ENCODE results near the gene HP.

Gene HP

GRCh38 chr16:72094266-72094610 is 39.9 kb downstream of the HP start:
- DNase-seq = peak; percentile 12 to 45 (median 30)
- peak overlapping the region; percentile 92 to 97 for H3K27ac ChIP-seq (ENCODE audit: insufficient read depth in 1 of 2, low read depth in 1 of 2, low read length in 2 of 2, poor library complexity in 1 of 2, severe bottlenecking in 2 of 2)
- ChIA-PET CTCF (interaction anchor here (0.9 kb wide), 1 partner anchor 27 kb away, joined by 3 read pairs; no protein-coding TSS in a partner anchor), POLR2A (no interaction called here)
- no peaks in the 10 kb centered on the region for H3K9me3 ChIP-seq (ENCODE audit: control extremely low read depth in 1 of 5, control insufficient read depth in 4 of 5, insufficient read depth in 2 of 5, low read depth in 1 of 5, low read length in 4 of 5)
- H3K4me1 ChIP-seq (ENCODE audit: control extremely low read depth in 1 of 4, control insufficient read depth in 4 of 4, insufficient read depth in 4 of 4, low read length in 3 of 4) = peaks cover 12 to 26% (median 20%) of the 10 kb centered on the region in 4 experiments
- 5% methylated on average over 11 of the region's 11 CpGs for WGBS (ENCODE audit: insufficient coverage)
- no peaks in the 10 kb centered on the region for H3K27me3 ChIP-seq (replicated peaks in 2 of 5; ENCODE audit: control insufficient read depth in 4 of 5, insufficient read depth in 5 of 5, low read length in 4 of 5)
- H3K4me3 ChIP-seq (ENCODE audit: control insufficient read depth in 1 of 7, extremely low read depth in 1 of 7, insufficient read depth in 4 of 7, low read depth in 2 of 7, low read length in 6 of 7) = peak overlapping the region; percentile 80 to 99 (median 94)
- H3K36me3 ChIP-seq (ENCODE audit: control insufficient read depth in 4 of 4, insufficient read depth in 4 of 4, low read length in 3 of 4) = peaks cover 13 to 48% (median 39%) of the 10 kb centered on the region in 4 experiments

GRCh38 chr16:72098936-72099335 is 44.6 kb downstream of the HP start:
- DNase-seq = no peak
- no peak overlapping the region for H3K4me3 ChIP-seq (ENCODE audit: control insufficient read depth in 1 of 7, extremely low read depth in 1 of 7, insufficient read depth in 4 of 7, low read depth in 2 of 7, low read length in 6 of 7)

GRCh38 chr16:72099377-72099818 is 45.1 kb downstream of the HP start:
- peaks cover 6 to 11% (median 7%) of the 10 kb centered on the region in 4 experiments for H3K4me1 ChIP-seq (ENCODE audit: control extremely low read depth in 1 of 4, control insufficient read depth in 4 of 4, insufficient read depth in 4 of 4, low read length in 3 of 4)
- H3K27me3 ChIP-seq (replicated peaks in 2 of 5; ENCODE audit: control insufficient read depth in 4 of 5, insufficient read depth in 5 of 5, low read length in 4 of 5) = no peaks in the 10 kb centered on the region
- H3K27ac ChIP-seq (ENCODE audit: insufficient read depth in 1 of 2, low read depth in 1 of 2, low read length in 2 of 2, poor library complexity in 1 of 2, severe bottlenecking in 2 of 2) = no peak overlapping the region
- DNase-seq = peak; percentile 67 to 84 (median 78)
- H3K9me3 ChIP-seq (ENCODE audit: control extremely low read depth in 1 of 5, control insufficient read depth in 4 of 5, insufficient read depth in 2 of 5, low read depth in 1 of 5, low read length in 4 of 5) = no peaks in the 10 kb centered on the region
- POLR2A ChIA-PET = no interaction called here
- H3K36me3 ChIP-seq (ENCODE audit: control insufficient read depth in 4 of 4, insufficient read depth in 4 of 4, low read length in 3 of 4) = peaks cover 27 to 85% (median 75%) of the 10 kb centered on the region in 4 experiments
- CTCF ChIA-PET = interaction anchor here (0.6 to 5.5 kb wide), 5 partner anchors 12 to 165 kb away, joined by 3 to 33 read pairs (median 3); partner anchors contain the start of gene HPR
- no peak overlapping the region for H3K4me3 ChIP-seq (ENCODE audit: control insufficient read depth in 1 of 7, extremely low read depth in 1 of 7, insufficient read depth in 4 of 7, low read depth in 2 of 7, low read length in 6 of 7)
- WGBS (ENCODE audit: insufficient coverage) = 89% methylated on average over 10 of the region's 12 CpGs

More at GRCh38 chr16:72098936-72099335, 44.6 kb downstream of the HP start:
- ChIA-PET POLR2A (no interaction called here), CTCF (interaction anchor here (1.5 to 5.5 kb wide), 2 partner anchors 31 to 34 kb away, joined by 3 to 33 read pairs; no protein-coding TSS in a partner anchor)
- no peaks in the 10 kb centered on the region for H3K9me3 ChIP-seq (ENCODE audit: control extremely low read depth in 1 of 5, control insufficient read depth in 4 of 5, insufficient read depth in 2 of 5, low read depth in 1 of 5, low read length in 4 of 5)
- H3K4me1 ChIP-seq (ENCODE audit: control extremely low read depth in 1 of 4, control insufficient read depth in 4 of 4, insufficient read depth in 4 of 4, low read length in 3 of 4) = peaks cover 6 to 15% (median 10%) of the 10 kb centered on the region in 4 experiments
- H3K36me3 ChIP-seq (ENCODE audit: control insufficient read depth in 4 of 4, insufficient read depth in 4 of 4, low read length in 3 of 4) = peaks cover 25 to 80% (median 70%) of the 10 kb centered on the region in 4 experiments
- no peaks in the 10 kb centered on the region for H3K27me3 ChIP-seq (replicated peaks in 2 of 5; ENCODE audit: control insufficient read depth in 4 of 5, insufficient read depth in 5 of 5, low read length in 4 of 5)
- no peak overlapping the region for H3K27ac ChIP-seq (ENCODE audit: insufficient read depth in 1 of 2, low read depth in 1 of 2, low read length in 2 of 2, poor library complexity in 1 of 2, severe bottlenecking in 2 of 2)
- WGBS (ENCODE audit: insufficient coverage) = 93% methylated on average over 14 of the region's 15 CpGs

GRCh38 chr16:72101195-72101594 is 46.9 kb downstream of the HP start:
- no peaks in the 10 kb centered on the region for H3K9me3 ChIP-seq (ENCODE audit: control extremely low read depth in 1 of 5, control insufficient read depth in 4 of 5, insufficient read depth in 2 of 5, low read depth in 1 of 5, low read length in 4 of 5)
- WGBS (ENCODE audit: insufficient coverage) = 98% methylated on average over 7 of the region's 10 CpGs
- CTCF ChIA-PET = interaction anchor here (5.5 kb wide), 1 partner anchor 33 kb away, joined by 33 read pairs; no protein-coding TSS in a partner anchor
- no peaks in the 10 kb centered on the region for H3K27me3 ChIP-seq (replicated peaks in 2 of 5; ENCODE audit: control insufficient read depth in 4 of 5, insufficient read depth in 5 of 5, low read length in 4 of 5)
- peaks cover 33 to 99% (median 88%) of the 10 kb centered on the region in 4 experiments for H3K36me3 ChIP-seq (ENCODE audit: control insufficient read depth in 4 of 4, insufficient read depth in 4 of 4, low read length in 3 of 4)
- POLR2A ChIA-PET = no interaction called here
- H3K4me3 ChIP-seq (ENCODE audit: control insufficient read depth in 1 of 7, extremely low read depth in 1 of 7, insufficient read depth in 4 of 7, low read depth in 2 of 7, low read length in 6 of 7) = no peak overlapping the region
- H3K4me1 ChIP-seq (ENCODE audit: control extremely low read depth in 1 of 4, control insufficient read depth in 4 of 4, insufficient read depth in 4 of 4, low read length in 3 of 4) = no peaks in the 10 kb centered on the region
- no peak for DNase-seq
- no peak overlapping the region for H3K27ac ChIP-seq (ENCODE audit: insufficient read depth in 1 of 2, low read depth in 1 of 2, low read length in 2 of 2, poor library complexity in 1 of 2, severe bottlenecking in 2 of 2)

- Histone ChIP-seq H3K4me3 (ENCODE audit: control insufficient read depth in 1 of 7, extremely low read depth in 1 of 7, insufficient read depth in 4 of 7, low read depth in 2 of 7, low read length in 6 of 7) (no peak overlapping the region), H3K9me3 (ENCODE audit: control extremely low read depth in 1 of 5, control insufficient read depth in 4 of 5, insufficient read depth in 2 of 5, low read depth in 1 of 5, low read length in 4 of 5) (no peaks in the 10 kb centered on the region), H3K27me3 (replicated peaks in 2 of 5; ENCODE audit: control insufficient read depth in 4 of 5, insufficient read depth in 5 of 5, low read length in 4 of 5) (no peaks in the 10 kb centered on the region), H3K27ac (ENCODE audit: insufficient read depth in 1 of 2, low read depth in 1 of 2, low read length in 2 of 2, poor library complexity in 1 of 2, severe bottlenecking in 2 of 2) (no peak overlapping the region), H3K36me3 (ENCODE audit: control insufficient read depth in 4 of 4, insufficient read depth in 4 of 4, low read length in 3 of 4) (peaks cover 38 to 99% (median 89%) of the 10 kb centered on the region in 4 experiments), H3K4me1 (ENCODE audit: control extremely low read depth in 1 of 4, control insufficient read depth in 4 of 4, insufficient read depth in 4 of 4, low read length in 3 of 4) (no peaks in the 10 kb centered on the region)
- CTCF ChIA-PET = interaction anchor here (1.0 kb wide), 1 partner anchor 10 kb away, joined by 3 read pairs; no protein-coding TSS in a partner anchor
- POLR2A ChIA-PET = no interaction called here
- WGBS (ENCODE audit: insufficient coverage) = 99% methylated on average over 7 of the region's 9 CpGs
- no peak for DNase-seq
These were observed 50.6 kb downstream of the HP start for GRCh38 chr16:72104905-72105304.

DNA sequence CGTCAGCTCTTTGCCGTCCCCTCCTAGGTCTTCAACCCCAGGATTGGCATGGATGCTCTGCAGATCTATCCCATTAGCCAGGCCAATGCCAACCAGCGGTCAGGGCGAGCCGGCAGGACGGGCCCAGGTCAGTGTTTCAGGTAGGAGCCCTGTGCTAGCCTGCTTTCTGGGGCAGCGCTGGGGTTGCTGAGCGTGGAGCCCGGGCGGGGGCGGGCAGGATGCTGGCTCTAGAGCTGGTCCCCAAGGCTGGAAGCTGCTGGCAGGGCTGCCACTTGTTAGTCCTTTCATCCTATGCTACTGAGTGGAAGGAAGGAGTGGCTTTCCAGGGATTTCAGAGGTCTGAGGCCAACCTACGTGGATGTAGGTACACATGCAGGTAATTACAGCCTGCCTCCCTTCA is 51.7 kb downstream of the HP start:
- POLR2A ChIA-PET = no interaction called here
- Histone ChIP-seq H3K36me3 (ENCODE audit: control insufficient read depth in 4 of 4, insufficient read depth in 4 of 4, low read length in 3 of 4) (peaks cover 39 to 99% (median 92%) of the 10 kb centered on the region in 4 experiments), H3K4me3 (ENCODE audit: control insufficient read depth in 1 of 7, extremely low read depth in 1 of 7, insufficient read depth in 4 of 7, low read depth in 2 of 7, low read length in 6 of 7) (no peak overlapping the region), H3K9me3 (ENCODE audit: control extremely low read depth in 1 of 5, control insufficient read depth in 4 of 5, insufficient read depth in 2 of 5, low read depth in 1 of 5, low read length in 4 of 5) (no peaks in the 10 kb centered on the region), H3K27ac (ENCODE audit: insufficient read depth in 1 of 2, low read depth in 1 of 2, low read length in 2 of 2, poor library complexity in 1 of 2, severe bottlenecking in 2 of 2) (no peak overlapping the region), H3K27me3 (replicated peaks in 2 of 5; ENCODE audit: control insufficient read depth in 4 of 5, insufficient read depth in 5 of 5, low read length in 4 of 5) (no peaks in the 10 kb centered on the region), H3K4me1 (ENCODE audit: control extremely low read depth in 1 of 4, control insufficient read depth in 4 of 4, insufficient read depth in 4 of 4, low read length in 3 of 4) (no peaks in the 10 kb centered on the region)
- 98% methylated on average over 12 of the region's 12 CpGs for WGBS (ENCODE audit: insufficient coverage)
- no peak for DNase-seq
- CTCF ChIA-PET = no interaction called here

DNA sequence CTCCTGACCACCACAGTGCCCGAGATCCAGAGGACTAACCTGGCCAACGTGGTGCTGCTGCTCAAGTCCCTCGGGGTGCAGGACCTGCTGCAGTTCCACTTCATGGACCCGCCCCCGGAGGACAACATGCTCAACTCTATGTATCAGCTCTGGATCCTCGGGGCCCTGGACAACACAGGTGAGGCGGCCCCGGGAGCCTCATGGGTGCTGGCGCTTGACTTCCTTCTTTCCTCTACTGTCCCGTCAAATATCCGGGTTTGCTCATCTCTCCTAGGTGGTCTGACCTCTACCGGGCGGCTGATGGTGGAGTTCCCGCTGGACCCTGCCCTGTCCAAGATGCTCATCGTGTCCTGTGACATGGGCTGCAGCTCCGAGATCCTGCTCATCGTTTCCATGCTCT is 53.1 kb downstream of the HP start:
- Histone ChIP-seq H3K36me3 (ENCODE audit: control insufficient read depth in 4 of 4, insufficient read depth in 4 of 4, low read length in 3 of 4) (peaks cover 35 to 99% (median 92%) of the 10 kb centered on the region in 4 experiments), H3K4me1 (ENCODE audit: control extremely low read depth in 1 of 4, control insufficient read depth in 4 of 4, insufficient read depth in 4 of 4, low read length in 3 of 4) (no peaks in the 10 kb centered on the region), H3K4me3 (ENCODE audit: control insufficient read depth in 1 of 7, extremely low read depth in 1 of 7, insufficient read depth in 4 of 7, low read depth in 2 of 7, low read length in 6 of 7) (no peak overlapping the region), H3K27ac (ENCODE audit: insufficient read depth in 1 of 2, low read depth in 1 of 2, low read length in 2 of 2, poor library complexity in 1 of 2, severe bottlenecking in 2 of 2) (no peak overlapping the region), H3K9me3 (ENCODE audit: control extremely low read depth in 1 of 5, control insufficient read depth in 4 of 5, insufficient read depth in 2 of 5, low read depth in 1 of 5, low read length in 4 of 5) (no peaks in the 10 kb centered on the region), H3K27me3 (replicated peaks in 2 of 5; ENCODE audit: control insufficient read depth in 4 of 5, insufficient read depth in 5 of 5, low read length in 4 of 5) (no peaks in the 10 kb centered on the region)
- POLR2A ChIA-PET = no interaction called here
- WGBS (ENCODE audit: insufficient coverage) = 99% methylated on average over 17 of the region's 17 CpGs
- DNase-seq = no peak
- CTCF ChIA-PET = interaction anchor here (2.1 kb wide), 1 partner anchor 18 kb away, joined by 5 read pairs; no protein-coding TSS in a partner anchor

Measured in common myeloid progenitor, CD34-positive (primary cell).